SJCRH30 (cell line): ENCODE results near the gene SASH3. TPM values are rescaled to one million over a fixed set of nuclear protein-coding genes. Genes with fewer than 3 reads are reported as not detected.

Experiments used
- DNase-seq, 2 experiments: peaks; one replicate each; pipeline ENCODE4 v3.0.0-alpha.2; 2015 to 2020
- H3K27ac ChIP-seq: fragments of 250-450 bp; sonication (Bioruptor Pico); 2 replicates; pipeline ENCODE4 v1.5.1; 2020; ENCODE audit warnings: mild to moderate bottlenecking, moderate library complexity
- H3K27me3 ChIP-seq: fragments of 250-450 bp; sonication (Bioruptor Pico); 2 replicates; pipeline ENCODE4 v1.5.1; 2020; ENCODE audit warnings: mild to moderate bottlenecking, moderate library complexity
- H3K36me3 ChIP-seq: fragments of 250-450 bp; sonication (Bioruptor Pico); 2 replicates; pipeline ENCODE4 v1.5.1; 2020; ENCODE audit warnings: mild to moderate bottlenecking, moderate library complexity
- H3K4me1 ChIP-seq: fragments of 250-450 bp; sonication (Bioruptor Pico); 2 replicates; pipeline ENCODE4 v1.5.1; 2020; ENCODE audit warnings: mild to moderate bottlenecking, moderate library complexity
- H3K4me3 ChIP-seq: fragments of 250-450 bp; sonication (Bioruptor Pico); 2 replicates; pipeline ENCODE4 v1.5.1; 2020; ENCODE audit warnings: mild to moderate bottlenecking, moderate library complexity
- H3K9me3 ChIP-seq: fragments of 250-450 bp; sonication (Bioruptor Pico); replicated peaks from 2 replicates; pipeline ENCODE4 v1.5.1; 2020; ENCODE audit warnings: mild to moderate bottlenecking, moderate library complexity
- total RNA-seq: library from RNA; depleted of rRNA; stranded (reverse); fragments of >200 nt; shearing (Covaris generic); gene quantifications from 2 replicates; pipeline ENCODE4 v1.2.3, GENCODE V29; 2014

The SASH3 gene
- total RNA-seq, 1 experiment from 2014 or later: not detected

DNA sequence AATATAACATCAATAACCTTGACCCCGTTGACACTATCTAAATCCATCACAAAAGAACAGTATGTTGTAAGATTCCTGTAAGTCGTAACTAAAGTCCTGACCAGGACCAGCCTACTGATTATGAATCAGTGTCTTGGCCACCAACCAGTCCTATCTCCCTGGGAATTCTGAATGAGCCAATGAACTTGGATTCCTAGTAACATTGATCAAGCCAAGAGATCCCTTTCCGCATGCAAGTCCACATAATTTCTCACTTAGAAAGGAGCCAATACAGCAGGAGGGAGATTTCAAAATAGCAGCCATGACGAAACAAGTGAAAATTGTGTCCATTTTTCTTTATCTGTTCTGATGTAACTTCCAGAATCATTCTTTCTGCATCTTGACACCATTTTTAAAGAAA, 31.4 kb upstream of the SASH3 start:
- Histone ChIP-seq H3K9me3 (no peaks in the 10 kb centered on the region), H3K27me3 (no peaks in the 10 kb centered on the region), H3K4me3 (no peak overlapping the region), H3K4me1 (no peaks in the 10 kb centered on the region), H3K36me3 (no peaks in the 10 kb centered on the region), H3K27ac (no peak overlapping the region)
- no peak for DNase-seq

GRCh38 chrX:129749069-129749468, 30.7 kb upstream of the SASH3 start:
- Histone ChIP-seq H3K4me1 (no peaks in the 10 kb centered on the region), H3K36me3 (no peaks in the 10 kb centered on the region), H3K4me3 (no peak overlapping the region), H3K27me3 (no peaks in the 10 kb centered on the region), H3K27ac (no peak overlapping the region), H3K9me3 (no peaks in the 10 kb centered on the region)
- DNase-seq: no peak

DNA sequence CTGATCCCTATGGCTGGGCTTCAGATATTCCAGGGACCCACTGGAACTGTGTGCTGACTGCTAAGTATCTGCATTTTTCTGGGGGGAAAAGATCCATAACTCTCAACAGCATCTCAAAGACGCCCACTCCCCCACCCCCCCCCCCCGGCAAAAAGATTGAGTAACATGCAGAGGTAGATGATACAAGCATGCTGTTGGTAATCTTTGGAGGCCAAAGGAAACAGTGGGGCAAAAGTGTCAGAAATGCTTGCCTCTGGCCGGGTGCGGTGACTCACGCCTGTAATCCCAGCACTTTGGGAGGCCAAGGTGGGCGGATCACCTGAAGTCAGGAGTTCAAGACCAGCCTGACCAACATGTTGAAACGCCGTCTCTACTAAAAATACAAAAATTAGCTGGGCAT, 28.8 kb upstream of the SASH3 start:
- no peaks in the 10 kb centered on the region for H3K36me3 ChIP-seq
- H3K27me3 ChIP-seq: no peaks in the 10 kb centered on the region
- no peak for DNase-seq
- no peaks in the 10 kb centered on the region for H3K9me3 ChIP-seq
- no peaks in the 10 kb centered on the region for H3K4me1 ChIP-seq
- H3K4me3 ChIP-seq: no peak overlapping the region
- H3K27ac ChIP-seq: no peak overlapping the region

DNA sequence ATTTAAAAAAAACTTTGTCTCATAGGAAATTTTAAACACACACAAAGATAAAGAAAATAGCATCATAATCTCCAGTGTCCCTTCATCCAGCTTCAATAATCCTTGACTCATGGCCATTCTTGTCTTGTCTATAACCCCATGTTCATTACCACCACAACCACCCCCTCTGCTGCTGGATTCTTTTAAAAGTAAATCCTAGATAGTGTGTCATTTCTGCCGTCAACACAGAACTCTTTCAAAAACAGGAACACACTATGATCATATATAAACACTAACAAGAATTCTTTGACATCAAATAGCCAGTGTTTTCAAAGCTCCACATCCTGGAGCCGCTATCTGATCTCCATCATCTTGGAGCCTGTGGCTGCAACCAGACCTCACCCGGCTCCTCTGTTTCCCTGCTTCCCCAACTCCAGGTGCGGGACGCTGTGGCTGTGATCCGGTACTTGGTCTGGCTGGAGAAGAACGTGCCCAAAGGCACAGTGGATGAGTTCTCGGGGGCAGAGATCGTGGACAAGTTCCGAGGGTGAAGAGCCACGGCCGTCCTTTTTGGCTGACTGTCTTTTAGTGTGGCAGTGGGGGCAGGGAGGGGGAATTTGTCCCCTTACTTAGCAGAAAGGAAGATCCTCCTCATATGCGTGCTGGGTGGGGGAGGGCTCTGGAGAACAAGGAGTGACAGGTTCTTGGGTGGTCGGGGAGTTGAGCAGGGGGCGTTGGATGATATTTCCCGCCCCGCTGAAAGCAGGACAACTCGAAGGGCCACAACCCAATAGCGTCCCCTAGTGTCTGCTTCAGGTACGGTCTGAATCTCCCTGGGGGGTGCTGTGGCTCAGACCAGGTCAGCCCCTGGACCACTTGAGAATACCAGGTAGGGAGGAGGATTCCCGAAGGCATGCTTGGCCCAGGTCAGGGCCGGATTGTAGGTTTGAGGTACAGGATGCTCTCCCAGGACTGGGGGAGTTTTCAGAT, 25.4 kb upstream of the SASH3 start:
- Histone ChIP-seq H3K4me1 (no peaks in the 10 kb centered on the region), H3K4me3 (no peak overlapping the region), H3K36me3 (no peaks in the 10 kb centered on the region), H3K9me3 (no peaks in the 10 kb centered on the region), H3K27ac (no peak overlapping the region), H3K27me3 (no peaks in the 10 kb centered on the region)
- DNase-seq: no peak

DNA sequence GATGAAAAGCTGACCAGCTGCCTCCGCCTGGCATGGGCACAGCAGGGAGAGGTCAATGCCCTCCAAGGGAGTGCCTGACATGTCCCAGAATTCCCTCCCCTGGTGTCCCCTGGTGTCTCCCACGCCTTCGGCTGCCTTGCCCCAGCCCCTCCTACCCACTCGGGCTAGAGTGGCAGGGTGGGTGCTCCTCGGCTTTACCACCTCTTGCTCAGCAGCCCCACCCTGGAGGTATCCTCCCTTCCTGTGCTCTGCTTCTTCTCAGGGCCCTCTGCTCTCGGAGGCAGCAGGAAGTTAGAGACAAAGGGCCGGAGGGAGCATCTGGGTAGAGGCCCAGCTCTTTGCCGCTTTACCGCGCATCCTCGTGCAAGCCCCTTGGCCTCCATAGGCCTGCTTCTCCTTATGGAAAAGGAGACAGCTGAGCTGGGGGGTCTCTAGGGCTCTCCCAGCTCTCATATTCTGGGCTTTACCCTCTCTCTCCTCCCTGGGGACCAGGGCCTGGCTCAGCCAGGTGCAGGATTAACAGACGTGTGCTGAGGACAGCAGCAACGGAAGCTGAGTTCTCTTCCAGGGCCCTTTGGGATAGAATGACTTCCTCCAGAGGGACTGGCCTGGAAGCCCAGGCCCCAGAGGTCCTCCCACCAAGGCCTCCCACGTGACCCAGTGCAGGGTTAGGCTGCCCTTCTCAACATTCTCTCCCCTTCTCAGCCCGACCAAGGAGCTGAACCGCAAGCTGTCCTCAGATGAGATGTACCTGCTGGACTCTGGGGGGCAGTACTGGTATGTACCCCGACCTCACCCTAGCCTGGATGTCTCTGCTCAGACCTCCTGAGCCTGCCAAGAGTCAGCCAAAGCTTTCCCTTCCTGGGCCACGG, 23.7 kb upstream of the SASH3 start:
- no peaks in the 10 kb centered on the region for H3K36me3 ChIP-seq
- no peak overlapping the region for H3K27ac ChIP-seq
- peak; percentile 22 to 55 for DNase-seq
- H3K27me3 ChIP-seq: no peaks in the 10 kb centered on the region
- no peaks in the 10 kb centered on the region for H3K9me3 ChIP-seq
- H3K4me3 ChIP-seq: no peak overlapping the region
- H3K4me1 ChIP-seq: no peaks in the 10 kb centered on the region; the same call in 1 of the 2 replicates

GRCh38 chrX:129759576-129760061, 20.1 kb upstream of the SASH3 start:
- Histone ChIP-seq H3K27me3 (no peaks in the 10 kb centered on the region), H3K4me1 (no peaks in the 10 kb centered on the region; the same call in 1 of the 2 replicates), H3K4me3 (peak overlapping the region; percentile 17; the same call in 1 of the 2 replicates), H3K27ac (no peak overlapping the region), H3K9me3 (no peaks in the 10 kb centered on the region), H3K36me3 (no peaks in the 10 kb centered on the region)
- DNase-seq: peak; percentile 36 to 60

- DNase-seq: no peak
- H3K27me3 ChIP-seq: no peaks in the 10 kb centered on the region
- no peaks in the 10 kb centered on the region for H3K9me3 ChIP-seq
- H3K4me3 ChIP-seq: no peak overlapping the region
- H3K27ac ChIP-seq: no peak overlapping the region
- H3K4me1 ChIP-seq: no peaks in the 10 kb centered on the region; the same call in 1 of the 2 replicates
- H3K36me3 ChIP-seq: no peaks in the 10 kb centered on the region
Observed at GRCh38 chrX:129760155-129760554, 19.6 kb upstream of the SASH3 start.

- Histone ChIP-seq H3K36me3 (no peaks in the 10 kb centered on the region), H3K4me3 (no peak overlapping the region), H3K4me1 (no peaks in the 10 kb centered on the region; the same call in 1 of the 2 replicates), H3K27me3 (no peaks in the 10 kb centered on the region), H3K9me3 (no peaks in the 10 kb centered on the region), H3K27ac (no peak overlapping the region)
- no peak for DNase-seq
Observed at GRCh38 chrX:129760981-129761380, 18.8 kb upstream of the SASH3 start.

GRCh38 chrX:129761596-129761995, 18.2 kb upstream of the SASH3 start:
- no peaks in the 10 kb centered on the region for H3K27me3 ChIP-seq

GRCh38 chrX:129762448-129762847, 17.3 kb upstream of the SASH3 start:
- no peak overlapping the region for H3K4me3 ChIP-seq
- no peaks in the 10 kb centered on the region for H3K27me3 ChIP-seq
- no peaks in the 10 kb centered on the region for H3K36me3 ChIP-seq
- no peaks in the 10 kb centered on the region; the same call in 1 of the 2 replicates for H3K4me1 ChIP-seq
- H3K27ac ChIP-seq: no peak overlapping the region
- H3K9me3 ChIP-seq: no peaks in the 10 kb centered on the region
- no peak for DNase-seq

More at GRCh38 chrX:129761596-129761995, 18.2 kb upstream of the SASH3 start:
- no peaks in the 10 kb centered on the region for H3K36me3 ChIP-seq
- no peak overlapping the region for H3K27ac ChIP-seq
- H3K4me3 ChIP-seq: no peak overlapping the region
- no peaks in the 10 kb centered on the region; the same call in 1 of the 2 replicates for H3K4me1 ChIP-seq
- no peaks in the 10 kb centered on the region for H3K9me3 ChIP-seq
- no peak for DNase-seq

- Histone ChIP-seq H3K4me3 (no peak overlapping the region), H3K27ac (no peak overlapping the region), H3K36me3 (no peaks in the 10 kb centered on the region), H3K9me3 (no peaks in the 10 kb centered on the region), H3K27me3 (no peaks in the 10 kb centered on the region), H3K4me1 (peaks cover 2% of the 10 kb centered on the region; the same call in 1 of the 2 replicates)
- no peak for DNase-seq
Observed at GRCh38 chrX:129763666-129764065, 16.1 kb upstream of the SASH3 start.

GRCh38 chrX:129768186-129768585, 11.6 kb upstream of the SASH3 start:
- H3K27ac ChIP-seq: no peak overlapping the region
- no peaks in the 10 kb centered on the region for H3K9me3 ChIP-seq
- H3K36me3 ChIP-seq: no peaks in the 10 kb centered on the region
- H3K4me3 ChIP-seq: no peak overlapping the region
- no peak for DNase-seq
- peaks cover 8% of the 10 kb centered on the region; the same call in 1 of the 2 replicates for H3K4me1 ChIP-seq
- no peaks in the 10 kb centered on the region for H3K27me3 ChIP-seq

- no peaks in the 10 kb centered on the region for H3K36me3 ChIP-seq
- H3K27ac ChIP-seq: no peak overlapping the region
- H3K27me3 ChIP-seq: no peaks in the 10 kb centered on the region
- no peaks in the 10 kb centered on the region for H3K9me3 ChIP-seq
- peaks cover 8% of the 10 kb centered on the region; the same call in 1 of the 2 replicates for H3K4me1 ChIP-seq
- no peak overlapping the region for H3K4me3 ChIP-seq
- peak; percentile 64 to 71 for DNase-seq
Observed at GRCh38 chrX:129768586-129769466, 10.9 kb upstream of the SASH3 start.
